Measurements from ENCODE around the gene FAM76B. TPM values are rescaled to one million over a fixed set of nuclear protein-coding genes. Genes with fewer than 3 reads are reported as not detected.
A peak's percentile ranks its signal among the peaks of the same experiment; 100 is the strongest.

Gene FAM76B
- total and polyA plus RNA-seq, 9 donors, result 16.7 to 31.7 (median 21.8) TPM

- H3K4me3 ChIP-seq, result no peak overlapping the region
- H3K4me1 ChIP-seq (ENCODE audit: insufficient read depth), result peaks cover 8% of the 10 kb centered on the region
- TF ChIP-seq EP300 (IDR thresholded peaks at IDR 0.05) (no peak), CTCF (IDR thresholded peaks at IDR 0.05) (no peak), POLR2A (IDR thresholded peaks at IDR 0.05) (no peak)
- H3K9me3 ChIP-seq, result no peaks in the 10 kb centered on the region
- DNase-seq, result no peak
- no peaks in the 10 kb centered on the region for H3K27me3 ChIP-seq
- intact Hi-C loops (cut with DNase I), result no loop called here
- 86 to 91% (median 86%) methylated on average over 8 of the region's 8 CpGs for WGBS, 3 donors
- no peaks in the 10 kb centered on the region for H3K36me3 ChIP-seq
- no peak overlapping the region for H3K27ac ChIP-seq
Measured at GRCh38 chr11:95792200-95792599, 2.6 kb upstream of the FAM76B start.

- WGBS, 3 donors, result 39 to 55% (median 39%) methylated on average over 8 of the region's 8 CpGs
- Histone ChIP-seq H3K4me1 (ENCODE audit: insufficient read depth) (peaks cover 8% of the 10 kb centered on the region), H3K36me3 (no peaks in the 10 kb centered on the region), H3K27ac (no peak overlapping the region), H3K4me3 (peak overlapping the region; percentile 96), H3K9me3 (no peaks in the 10 kb centered on the region), H3K27me3 (no peaks in the 10 kb centered on the region)
- DNase-seq, result no peak
- intact Hi-C loops (cut with DNase I), result no loop called here
- TF ChIP-seq EP300 (IDR thresholded peaks at IDR 0.05), result no peak
- no peak for TF ChIP-seq CTCF (IDR thresholded peaks at IDR 0.05)
- no peak for TF ChIP-seq POLR2A (IDR thresholded peaks at IDR 0.05)
Measured at GRCh38 chr11:95791709-95792033, 2.1 kb upstream of the FAM76B start.

- no peak for TF ChIP-seq EP300 (IDR thresholded peaks at IDR 0.05)
- H3K4me1 ChIP-seq (ENCODE audit: insufficient read depth), result peaks cover 8% of the 10 kb centered on the region
- no peaks in the 10 kb centered on the region for H3K36me3 ChIP-seq
- no peaks in the 10 kb centered on the region for H3K27me3 ChIP-seq
- WGBS, 3 donors, result 2 to 5% (median 3%) methylated on average over 29 of the region's 29 CpGs
- DNase-seq, result peak; percentile 73 to 82 (median 80)
- peak overlapping the region; percentile 94 to 99 for H3K27ac ChIP-seq
- peak overlapping the region; percentile 96 for H3K4me3 ChIP-seq
- intact Hi-C loops (cut with DNase I), result no loop called here
- no peaks in the 10 kb centered on the region for H3K9me3 ChIP-seq
Measured at GRCh38 chr11:95790933-95791708, 1.5 kb upstream of the FAM76B start.

GRCh38 chr11:95790123-95790932 is 746 bp upstream of the FAM76B start, which contains the start of gene CEP57:
Gene CEP57, plus strand, starts transcription at chr11:95790498. Its CDS starts 201 bp downstream, at chr11:95790699.
- peak; percentile 92 to 97 (median 95) for DNase-seq
- intact Hi-C loops (cut with DNase I), result no loop called here
- H3K27ac ChIP-seq, result peak within 1 kb of the TSS; percentile 94 to 99
- TF ChIP-seq POLR2A (IDR thresholded peaks at IDR 0.05), result peak; percentile 73
- TF ChIP-seq EP300 (IDR thresholded peaks at IDR 0.05), result peak; percentile 10
- TF ChIP-seq CTCF (IDR thresholded peaks at IDR 0.05), result peak in 1 of 3 donors; percentile 16
- peaks cover 8% of the 10 kb centered on the region for H3K4me1 ChIP-seq (ENCODE audit: insufficient read depth)
- H3K36me3 ChIP-seq, result no peaks in the 10 kb centered on the region
- no peaks in the 10 kb centered on the region for H3K27me3 ChIP-seq
- peak within 1 kb of the TSS; percentile 96 for H3K4me3 ChIP-seq
- no peaks in the 10 kb centered on the region for H3K9me3 ChIP-seq
- 0% methylated on average over 45 to 55 of the region's 55 CpGs for WGBS, 3 donors
